ENCODE results near the gene CD1D.

DNA sequence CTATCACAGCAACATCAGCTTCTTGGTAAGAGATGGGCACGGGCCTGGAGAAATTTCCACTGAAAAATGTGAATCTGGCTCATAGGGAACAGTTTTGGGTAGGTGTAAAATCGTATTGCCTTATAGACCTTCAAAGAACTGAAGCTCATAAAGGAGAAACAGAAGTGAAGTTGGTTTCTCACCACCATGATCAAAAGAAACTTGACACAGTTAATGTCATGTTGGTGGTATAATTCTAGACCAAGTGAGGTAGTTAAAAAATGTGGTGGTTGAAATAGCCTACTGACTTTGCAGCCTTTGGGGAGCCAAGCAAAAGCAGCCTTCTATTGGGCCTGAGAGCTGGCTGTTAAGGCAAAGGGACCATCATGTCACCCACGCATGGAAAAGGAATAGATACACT is 8.9 kb downstream of the CD1D start:
- TF ChIP-seq, protein P1, sequence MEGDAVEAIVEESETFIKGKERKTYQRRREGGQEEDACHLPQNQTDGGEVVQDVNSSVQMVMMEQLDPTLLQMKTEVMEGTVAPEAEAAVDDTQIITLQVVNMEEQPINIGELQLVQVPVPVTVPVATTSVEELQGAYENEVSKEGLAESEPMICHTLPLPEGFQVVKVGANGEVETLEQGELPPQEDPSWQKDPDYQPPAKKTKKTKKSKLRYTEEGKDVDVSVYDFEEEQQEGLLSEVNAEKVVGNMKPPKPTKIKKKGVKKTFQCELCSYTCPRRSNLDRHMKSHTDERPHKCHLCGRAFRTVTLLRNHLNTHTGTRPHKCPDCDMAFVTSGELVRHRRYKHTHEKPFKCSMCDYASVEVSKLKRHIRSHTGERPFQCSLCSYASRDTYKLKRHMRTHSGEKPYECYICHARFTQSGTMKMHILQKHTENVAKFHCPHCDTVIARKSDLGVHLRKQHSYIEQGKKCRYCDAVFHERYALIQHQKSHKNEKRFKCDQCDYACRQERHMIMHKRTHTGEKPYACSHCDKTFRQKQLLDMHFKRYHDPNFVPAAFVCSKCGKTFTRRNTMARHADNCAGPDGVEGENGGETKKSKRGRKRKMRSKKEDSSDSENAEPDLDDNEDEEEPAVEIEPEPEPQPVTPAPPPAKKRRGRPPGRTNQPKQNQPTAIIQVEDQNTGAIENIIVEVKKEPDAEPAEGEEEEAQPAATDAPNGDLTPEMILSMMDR (IDR thresholded peaks at IDR 0.05; ENCODE audit: low read depth, low read length) = no peak
- TF ChIP-seq EZH2phosphoT487 (IDR thresholded peaks at IDR 0.05; ENCODE audit: low read depth) = no peak
